SK-N-SH (cell line): ENCODE measurements around the gene RCAN3. TPM values are rescaled to one million over a fixed set of nuclear protein-coding genes. Genes with fewer than 3 reads are reported as not detected.

Experiments used
- CTCF ChIA-PET: fragments of 300-600, 350-600 bp; formaldehyde crosslinking; extraction: SDS; loops from one replicate; lab custom pipeline; 2021; lab: Yijun Ruan, JAX
- POLR2A ChIA-PET: fragments of 350-600 bp; sonication (Branson Sonifier 250); formaldehyde crosslinking; extraction: SDS; loops from one replicate; lab custom pipeline; 2020; ENCODE audit warnings: antibody characterized with exemption, inconsistent platforms; lab: Yijun Ruan, JAX
- DNase-seq: peaks from one replicate; pipeline ENCODE4 v3.0.0; 2012
- H2AFZ ChIP-seq: fragments of 200-600 bp; sonication (generic); 2 replicates; pipeline ENCODE4 v1.8.1; 2016; ENCODE audit warnings: antibody characterized with exemption, mild to moderate bottlenecking, low read depth
- H3F3A ChIP-seq: fragments of 200-600 bp; sonication (generic); replicated peaks from 2 replicates; pipeline ENCODE3; 2016; ENCODE audit warnings: antibody characterized with exemption, mild to moderate bottlenecking; ENCODE audit not compliant: insufficient read depth
- H3K27ac ChIP-seq, 2 experiments: fragments of 200-500 bp in 1 of 2; fragments of 200-600 bp in 1 of 2; sonication (Bioruptor generic) in 1 of 2; sonication (generic), shearing (Covaris generic) in 1 of 2; 2 replicates each; pipeline versions ENCODE4 v1.5.1 to v1.6.1; 2014 to 2016; ENCODE audit warnings: low read depth in 2 of 2, inconsistent platforms in 1 of 2, low read length in 1 of 2, mild to moderate bottlenecking in 1 of 2, mixed read lengths in 1 of 2
- H3K27me3 ChIP-seq: fragments of 200-600 bp; sonication (generic), shearing (Covaris generic); 2 replicates; pipeline ENCODE4 v1.6.1; 2016; ENCODE audit warnings: mixed run types; ENCODE audit not compliant: insufficient read depth
- H3K36me3 ChIP-seq, 2 experiments: fragments of 200-500 bp in 1 of 2; fragments of 200-600 bp in 1 of 2; sonication (Bioruptor generic) in 1 of 2; sonication (generic) in 1 of 2; replicated peaks in 1 of 2; 2 replicates each; pipeline versions ENCODE3 to v1.5.1; 2014 to 2016; ENCODE audit warnings: low read length in 1 of 2, mild to moderate bottlenecking in 1 of 2; ENCODE audit not compliant: insufficient read depth in 2 of 2, control insufficient read depth in 1 of 2
- H3K4me1 ChIP-seq, 2 experiments: fragments of 200-500 bp in 1 of 2; fragments of 200-600 bp in 1 of 2; sonication (Bioruptor generic) in 1 of 2; sonication (generic), shearing (Covaris generic) in 1 of 2; 2 replicates each; pipeline versions ENCODE4 v1.5.1 to v1.6.1; 2014 to 2016; ENCODE audit warnings: low read depth in 1 of 2, low read length in 1 of 2, mixed run types in 1 of 2; ENCODE audit not compliant: insufficient read depth in 2 of 2, control insufficient read depth in 1 of 2
- H3K4me2 ChIP-seq: fragments of 200-600 bp; sonication (generic), shearing (Covaris generic); 2 replicates; pipeline ENCODE4 v1.6.1; 2017; ENCODE audit warnings: mixed run types
- H3K4me3 ChIP-seq, 2 experiments: fragments of 200-500 bp in 1 of 2; fragments of 200-600 bp in 1 of 2; sonication (Bioruptor generic) in 1 of 2; sonication (generic), shearing (Covaris generic) in 1 of 2; 2 replicates each; pipeline versions ENCODE4 v1.5.1 to v1.8.1; 2014 to 2016; ENCODE audit warnings: low read depth in 2 of 2, inconsistent platforms in 1 of 2, low read length in 1 of 2, mild to moderate bottlenecking in 1 of 2, mixed read lengths in 1 of 2, moderate library complexity in 1 of 2
- H3K79me2 ChIP-seq: fragments of 200-600 bp; sonication (generic); 2 replicates; pipeline ENCODE4 v1.8.1; 2017; ENCODE audit warnings: mild to moderate bottlenecking; ENCODE audit not compliant: insufficient read depth
- H3K9ac ChIP-seq: fragments of 200-600 bp; sonication (generic); 2 replicates; pipeline ENCODE4 v1.6.1; 2017; ENCODE audit warnings: mixed run types
- H3K9me2 ChIP-seq: fragments of 200-600 bp; sonication (generic); 2 replicates; pipeline ENCODE4 v1.6.1; 2017; ENCODE audit warnings: mixed run types
- H3K9me3 ChIP-seq: fragments of 200-600 bp; sonication (generic); 2 replicates; pipeline ENCODE4 v1.6.1; 2017; ENCODE audit warnings: mixed run types, mild to moderate bottlenecking, moderate library complexity
- H4K20me1 ChIP-seq: fragments of 200-600 bp; sonication (generic); 2 replicates; pipeline ENCODE4 v1.6.1; 2017; ENCODE audit warnings: mild to moderate bottlenecking, mixed run types; ENCODE audit not compliant: insufficient read depth
- CHD2 ChIP-seq: fragments of 150-350 bp; IDR thresholded peaks from 2 replicates; pipeline ENCODE4 v1.6.1; 2018; ENCODE audit warnings: low read length; ENCODE audit not compliant: partially characterized antibody
- CTCF ChIP-seq: fragments of 200-600 bp; sonication (generic); IDR thresholded peaks from 2 replicates; pipeline ENCODE4 v1.6.1; 2017; ENCODE audit warnings: antibody characterized with exemption, mild to moderate bottlenecking, moderate library complexity
- EP300 ChIP-seq, 2 experiments: IDR thresholded peaks; 2 replicates each; pipeline versions ENCODE4 v1.4.0 to v1.6.1; 2012; ENCODE audit warnings: borderline replicate concordance in 1 of 2, low read depth in 1 of 2, low read length in 1 of 2
- FOSL2 ChIP-seq: IDR thresholded peaks from 2 replicates; pipeline ENCODE4 v1.4.0; 2012; ENCODE audit warnings: low read depth, mild to moderate bottlenecking, moderate library complexity, borderline replicate concordance
- FOXM1 ChIP-seq: IDR thresholded peaks from 2 replicates; pipeline ENCODE4 v1.4.0; 2012; ENCODE audit warnings: low read depth, mild to moderate bottlenecking
- GATA2 ChIP-seq: sonication (generic); formaldehyde crosslinking; IDR thresholded peaks from 2 replicates; pipeline ENCODE4 v1.5.0; 2020; ENCODE audit warnings: mild to moderate bottlenecking, missing genetic modification reagents
- MEF2A ChIP-seq: IDR thresholded peaks from 2 replicates; pipeline ENCODE4 v1.4.0; 2012; ENCODE audit warnings: low read depth, borderline replicate concordance
- POLR2AphosphoS5 ChIP-seq: IDR thresholded peaks from 2 replicates; pipeline ENCODE4 v1.6.1; 2012; ENCODE audit warnings: low read depth, low read length
- REST ChIP-seq: IDR thresholded peaks from 2 replicates; pipeline ENCODE4 v1.6.1; 2012; ENCODE audit warnings: mild to moderate bottlenecking, low read depth, low read length, moderate library complexity
- RFX5 ChIP-seq: IDR thresholded peaks from 2 replicates; pipeline ENCODE4 v1.6.1; 2012; ENCODE audit warnings: mild to moderate bottlenecking, improper control_type of control experiment, low read length
- SMC3 ChIP-seq: IDR thresholded peaks from 2 replicates; pipeline ENCODE4 v1.6.1; 2012; ENCODE audit warnings: low read depth, low read length, improper control_type of control experiment
- USF1 ChIP-seq: IDR thresholded peaks from 2 replicates; pipeline ENCODE4 v1.4.0; 2012; ENCODE audit warnings: low read depth, borderline replicate concordance
- USF2 ChIP-seq: fragments of 150-350 bp; IDR thresholded peaks from 2 replicates; pipeline ENCODE4 v1.6.1; 2017; ENCODE audit warnings: antibody characterized with exemption, low read length, low read depth, borderline replicate concordance
- WGBS: methylation state at CpG from one replicate; pipeline ENCODE4 v1.1.6; 2017; ENCODE audit warnings: low lambda C conversion rate; 5-methylcytosine and 5-hydroxymethylcytosine counted together
- polyA plus RNA-seq, 3 experiments: library from polyadenylated mRNA; depleted of rRNA; stranded (reverse); fragments of >200 nt; gene quantifications; 2 replicates each; pipeline ENCODE4 v1.2.3, GENCODE V29; 2012

Gene RCAN3
- polyA plus RNA-seq, 1 of the 3 experiments (the other 2 are of a cell fraction), result 4.8 TPM

- no peak for DNase-seq
- POLR2A ChIA-PET, result no interaction called here
- no peak overlapping the region for H3K9ac ChIP-seq
- no peak overlapping the region for H2AFZ ChIP-seq
- no peaks in the 10 kb centered on the region for H3K79me2 ChIP-seq
- 77% methylated on average over 5 of the region's 5 CpGs for WGBS
- CTCF ChIA-PET, result interaction anchor here (1.6 kb wide), 1 partner anchor 133 kb away, joined by 3 read pairs; no protein-coding TSS in a partner anchor
- no peak overlapping the region for H3K4me2 ChIP-seq
- H3K9me2 ChIP-seq, result no peaks in the 10 kb centered on the region
- H3K4me1 ChIP-seq, result no peaks in the 10 kb centered on the region; a peak in 1 of 4 replicates
- no peaks in the 10 kb centered on the region for H3K27me3 ChIP-seq
- no peaks in the 10 kb centered on the region for H4K20me1 ChIP-seq
- TF ChIP-seq REST, result no peak
- no peak for TF ChIP-seq POLR2AphosphoS5
- no peak for TF ChIP-seq GATA2 (CRISPR knock-in tag)
- no peak for TF ChIP-seq FOSL2
- no peak for TF ChIP-seq USF2
- no peak for TF ChIP-seq MEF2A
- TF ChIP-seq EP300 (IDR thresholded peaks at IDR 0.05; ENCODE audit: borderline replicate concordance in 1 of 2, low read depth in 1 of 2, low read length in 1 of 2), result no peak
- TF ChIP-seq RFX5, result no peak
- TF ChIP-seq CTCF, result no peak
- TF ChIP-seq USF1, result no peak
- no peak for TF ChIP-seq FOXM1
- no peak for TF ChIP-seq CHD2
- TF ChIP-seq SMC3, result no peak
- no peaks in the 10 kb centered on the region for H3K9me3 ChIP-seq
- no peak overlapping the region for H3K27ac ChIP-seq
- H3F3A ChIP-seq, result no peaks in the 10 kb centered on the region
- no peak overlapping the region for H3K4me3 ChIP-seq
- peaks cover 1 to 6% of the 10 kb centered on the region in 2 experiments for H3K36me3 ChIP-seq
Measured at GRCh38 chr1:24454673-24455072, 48.0 kb upstream of the RCAN3 start.
